ENCODE results near the gene CRYBB2.

DNA sequence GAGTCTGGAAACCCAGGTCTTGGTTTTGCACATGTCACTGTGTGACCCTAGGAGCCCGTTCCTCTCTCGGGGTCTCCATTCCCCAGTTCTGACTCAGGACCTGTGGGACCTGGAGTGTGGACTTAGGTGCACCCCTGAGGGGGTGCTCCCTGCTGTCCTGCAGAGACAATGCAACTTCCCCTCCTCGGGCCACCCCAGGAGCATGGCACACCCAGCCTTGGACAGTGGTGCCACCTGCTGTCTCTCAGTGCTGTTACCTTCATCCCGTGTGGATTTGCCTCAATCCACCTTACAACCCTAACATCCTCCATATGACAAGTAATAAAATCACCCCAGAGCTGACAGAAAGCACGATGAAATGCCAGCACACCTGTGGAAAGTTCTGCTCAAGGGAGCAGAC lies 47.3 kb upstream of the CRYBB2 start:
- peak in 4 of 6 experiments; percentile 8 to 58 (median 56) for TF ChIP-seq CTCF (IDR thresholded peaks at IDR 0.05)
- no peak for TF ChIP-seq POLR2A (IDR thresholded peaks at IDR 0.05)

Data from Peyer's patch (tissue), 4 donors.